ENCODE measurements around the gene PTPRN2.

DNA sequence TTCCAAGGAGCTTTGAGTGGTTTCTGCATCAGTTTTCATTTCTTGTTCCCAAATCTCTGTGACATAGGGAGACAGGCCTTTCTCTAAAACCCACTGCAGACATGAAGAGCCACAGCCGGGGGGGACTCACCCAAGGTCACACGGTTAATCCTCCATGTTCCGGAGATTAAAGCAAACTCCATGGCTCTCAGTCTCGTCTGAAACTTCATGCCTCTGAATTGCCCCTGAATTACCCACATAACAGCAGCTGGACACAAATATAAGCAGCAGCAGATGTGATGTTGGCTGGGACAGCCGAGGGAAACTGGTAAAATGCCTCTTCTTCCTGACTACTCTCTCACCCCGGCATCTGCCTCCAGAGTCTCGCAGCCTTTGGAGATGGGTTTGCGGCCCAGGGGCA is 848.6 kb downstream of the PTPRN2 start:
- TF ChIP-seq, protein P1, sequence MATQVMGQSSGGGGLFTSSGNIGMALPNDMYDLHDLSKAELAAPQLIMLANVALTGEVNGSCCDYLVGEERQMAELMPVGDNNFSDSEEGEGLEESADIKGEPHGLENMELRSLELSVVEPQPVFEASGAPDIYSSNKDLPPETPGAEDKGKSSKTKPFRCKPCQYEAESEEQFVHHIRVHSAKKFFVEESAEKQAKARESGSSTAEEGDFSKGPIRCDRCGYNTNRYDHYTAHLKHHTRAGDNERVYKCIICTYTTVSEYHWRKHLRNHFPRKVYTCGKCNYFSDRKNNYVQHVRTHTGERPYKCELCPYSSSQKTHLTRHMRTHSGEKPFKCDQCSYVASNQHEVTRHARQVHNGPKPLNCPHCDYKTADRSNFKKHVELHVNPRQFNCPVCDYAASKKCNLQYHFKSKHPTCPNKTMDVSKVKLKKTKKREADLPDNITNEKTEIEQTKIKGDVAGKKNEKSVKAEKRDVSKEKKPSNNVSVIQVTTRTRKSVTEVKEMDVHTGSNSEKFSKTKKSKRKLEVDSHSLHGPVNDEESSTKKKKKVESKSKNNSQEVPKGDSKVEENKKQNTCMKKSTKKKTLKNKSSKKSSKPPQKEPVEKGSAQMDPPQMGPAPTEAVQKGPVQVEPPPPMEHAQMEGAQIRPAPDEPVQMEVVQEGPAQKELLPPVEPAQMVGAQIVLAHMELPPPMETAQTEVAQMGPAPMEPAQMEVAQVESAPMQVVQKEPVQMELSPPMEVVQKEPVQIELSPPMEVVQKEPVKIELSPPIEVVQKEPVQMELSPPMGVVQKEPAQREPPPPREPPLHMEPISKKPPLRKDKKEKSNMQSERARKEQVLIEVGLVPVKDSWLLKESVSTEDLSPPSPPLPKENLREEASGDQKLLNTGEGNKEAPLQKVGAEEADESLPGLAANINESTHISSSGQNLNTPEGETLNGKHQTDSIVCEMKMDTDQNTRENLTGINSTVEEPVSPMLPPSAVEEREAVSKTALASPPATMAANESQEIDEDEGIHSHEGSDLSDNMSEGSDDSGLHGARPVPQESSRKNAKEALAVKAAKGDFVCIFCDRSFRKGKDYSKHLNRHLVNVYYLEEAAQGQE (IDR thresholded peaks at IDR 0.05; ENCODE audit: insufficient read depth in 1 of 2, low read depth in 2 of 2, low read length in 1 of 2) = no peak
- TF ChIP-seq, protein P2, sequence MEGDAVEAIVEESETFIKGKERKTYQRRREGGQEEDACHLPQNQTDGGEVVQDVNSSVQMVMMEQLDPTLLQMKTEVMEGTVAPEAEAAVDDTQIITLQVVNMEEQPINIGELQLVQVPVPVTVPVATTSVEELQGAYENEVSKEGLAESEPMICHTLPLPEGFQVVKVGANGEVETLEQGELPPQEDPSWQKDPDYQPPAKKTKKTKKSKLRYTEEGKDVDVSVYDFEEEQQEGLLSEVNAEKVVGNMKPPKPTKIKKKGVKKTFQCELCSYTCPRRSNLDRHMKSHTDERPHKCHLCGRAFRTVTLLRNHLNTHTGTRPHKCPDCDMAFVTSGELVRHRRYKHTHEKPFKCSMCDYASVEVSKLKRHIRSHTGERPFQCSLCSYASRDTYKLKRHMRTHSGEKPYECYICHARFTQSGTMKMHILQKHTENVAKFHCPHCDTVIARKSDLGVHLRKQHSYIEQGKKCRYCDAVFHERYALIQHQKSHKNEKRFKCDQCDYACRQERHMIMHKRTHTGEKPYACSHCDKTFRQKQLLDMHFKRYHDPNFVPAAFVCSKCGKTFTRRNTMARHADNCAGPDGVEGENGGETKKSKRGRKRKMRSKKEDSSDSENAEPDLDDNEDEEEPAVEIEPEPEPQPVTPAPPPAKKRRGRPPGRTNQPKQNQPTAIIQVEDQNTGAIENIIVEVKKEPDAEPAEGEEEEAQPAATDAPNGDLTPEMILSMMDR (IDR thresholded peaks at IDR 0.05) = no peak
- TF ChIP-seq POLR2AphosphoS5 (IDR thresholded peaks at IDR 0.05; ENCODE audit: low read depth, low read length) = no peak
- no peak for TF ChIP-seq SIN3A (IDR thresholded peaks at IDR 0.05; ENCODE audit: borderline replicate concordance, insufficient read depth, low read depth, low read length)
- TF ChIP-seq TCF7L2 (IDR thresholded peaks at IDR 0.05; ENCODE audit: low read depth, low read length) = no peak
